ENCODE measurements around the gene ELAVL1.
"Not testable (repeated sequence)": the region's sequence is repeated elsewhere in the genome, so short reads cannot be mapped to it uniquely, and the experiment has no call there.

The ELAVL1 gene

GRCh38 chr19:7933828-7934725 lies 71.4 kb downstream of the ELAVL1 start:
- DNase-seq (ENCODE audit: low spot score), result no peak

GRCh38 chr19:7933411-7933810 lies 72.0 kb downstream of the ELAVL1 start:
- no peak for DNase-seq (ENCODE audit: low spot score)

GRCh38 chr19:7932930-7933300 lies 72.5 kb downstream of the ELAVL1 start:
- DNase-seq (ENCODE audit: low spot score), result no peak

GRCh38 chr19:7932276-7932929 lies 73.0 kb downstream of the ELAVL1 start:
- no peak for DNase-seq (ENCODE audit: low spot score)

- no peak for DNase-seq (ENCODE audit: low spot score)
These were observed 74.0 kb downstream of the ELAVL1 start for GRCh38 chr19:7931221-7932061.

GRCh38 chr19:7930765-7931164 lies 74.7 kb downstream of the ELAVL1 start:
- no peak for DNase-seq (ENCODE audit: low spot score)

GRCh38 chr19:7930030-7930429 lies 75.4 kb downstream of the ELAVL1 start:
- DNase-seq (ENCODE audit: low spot score), result not testable (repeated sequence)

GRCh38 chr19:7928741-7929701 lies 76.4 kb downstream of the ELAVL1 start:
- no peak for DNase-seq (ENCODE audit: low spot score)

GRCh38 chr19:7928334-7928706 lies 77.1 kb downstream of the ELAVL1 start:
- no peak for DNase-seq (ENCODE audit: low spot score)

- no peak for DNase-seq (ENCODE audit: low spot score)
These were observed 77.7 kb downstream of the ELAVL1 start for GRCh38 chr19:7927605-7928333.

GRCh38 chr19:7926727-7927604 lies 78.5 kb downstream of the ELAVL1 start:
- DNase-seq (ENCODE audit: low spot score), result no peak

GRCh38 chr19:7926021-7926726 lies 79.3 kb downstream of the ELAVL1 start, which contains the start of gene CTXN1:
Gene CTXN1 (minus strand): TSS chr19:7926135. CDS start chr19:7925538, 597 bp downstream.
- no peak for DNase-seq (ENCODE audit: low spot score)

- DNase-seq (ENCODE audit: low spot score), result no peak
These were observed 80.1 kb downstream of the ELAVL1 start for GRCh38 chr19:7925171-7925851.

- DNase-seq (ENCODE audit: low spot score), result no peak
These were observed 80.7 kb downstream of the ELAVL1 start for GRCh38 chr19:7924651-7925170.

GRCh38 chr19:7924241-7924640 lies 81.2 kb downstream of the ELAVL1 start:
- no peak for DNase-seq (ENCODE audit: low spot score)

GRCh38 chr19:7923295-7924191 lies 81.9 kb downstream of the ELAVL1 start:
- no peak for DNase-seq (ENCODE audit: low spot score)

- no peak for DNase-seq (ENCODE audit: low spot score)
These were observed 82.6 kb downstream of the ELAVL1 start for GRCh38 chr19:7922836-7923195.

Measured in globus pallidus (tissue), 1 donor.